ENCODE results near the gene OAS1. TPM values are rescaled to one million over a fixed set of nuclear protein-coding genes. Genes with fewer than 3 reads are reported as not detected.
"Not testable (repeated sequence)": the region's sequence is repeated elsewhere in the genome, so short reads cannot be mapped to it uniquely, and the experiment has no call there.

OAS1 gene
- total RNA-seq, 1 donor from 2014 or later = 132 TPM

GRCh38 chr12:112916270-112916669, 9.5 kb downstream of the OAS1 start:
- Mint-ChIP-seq H3K4me1 (ENCODE audit: low read depth, unreplicated experiment) (peaks cover 3% of the 10 kb centered on the region), H3K9me3 (ENCODE audit: unreplicated experiment) (peaks cover 21% of the 10 kb centered on the region), H3K27ac (ENCODE audit: unreplicated experiment) (no peak overlapping the region), H3K27me3 (ENCODE audit: low read depth, unreplicated experiment) (peaks cover 3% of the 10 kb centered on the region), H3K36me3 (ENCODE audit: low read depth, unreplicated experiment) (peaks cover 77% of the 10 kb centered on the region), H3K4me3 (ENCODE audit: unreplicated experiment) (no peak overlapping the region)
- Histone ChIP-seq H3K4me3 (ENCODE audit: insufficient read depth, low read depth, low read length) (no peak overlapping the region), H2AFZ (ENCODE audit: low read depth, low read length) (no peak overlapping the region), H3K4me2 (ENCODE audit: low read length) (no peak overlapping the region), H3K9ac (ENCODE audit: low read length) (no peak overlapping the region), H4K20me1 (ENCODE audit: insufficient read depth, low read length) (no peaks in the 10 kb centered on the region), H3K27ac (ENCODE audit: low read depth, low read length) (no peak overlapping the region), H3K9me3 (ENCODE audit: insufficient read depth, low read depth, low read length) (no peaks in the 10 kb centered on the region), H3K27me3 (ENCODE audit: insufficient read depth, low read length) (peaks cover 5% of the 10 kb centered on the region), H3K36me3 (ENCODE audit: insufficient read depth, low read length) (no peaks in the 10 kb centered on the region), H3K79me2 (ENCODE audit: insufficient read depth, low read length) (no peaks in the 10 kb centered on the region), H3K4me1 (ENCODE audit: insufficient read depth, low read length) (no peaks in the 10 kb centered on the region)
- TF ChIP-seq EZH2 (IDR thresholded peaks at IDR 0.05; ENCODE audit: insufficient read depth, low read length) = no peak
- TF ChIP-seq, protein P1, sequence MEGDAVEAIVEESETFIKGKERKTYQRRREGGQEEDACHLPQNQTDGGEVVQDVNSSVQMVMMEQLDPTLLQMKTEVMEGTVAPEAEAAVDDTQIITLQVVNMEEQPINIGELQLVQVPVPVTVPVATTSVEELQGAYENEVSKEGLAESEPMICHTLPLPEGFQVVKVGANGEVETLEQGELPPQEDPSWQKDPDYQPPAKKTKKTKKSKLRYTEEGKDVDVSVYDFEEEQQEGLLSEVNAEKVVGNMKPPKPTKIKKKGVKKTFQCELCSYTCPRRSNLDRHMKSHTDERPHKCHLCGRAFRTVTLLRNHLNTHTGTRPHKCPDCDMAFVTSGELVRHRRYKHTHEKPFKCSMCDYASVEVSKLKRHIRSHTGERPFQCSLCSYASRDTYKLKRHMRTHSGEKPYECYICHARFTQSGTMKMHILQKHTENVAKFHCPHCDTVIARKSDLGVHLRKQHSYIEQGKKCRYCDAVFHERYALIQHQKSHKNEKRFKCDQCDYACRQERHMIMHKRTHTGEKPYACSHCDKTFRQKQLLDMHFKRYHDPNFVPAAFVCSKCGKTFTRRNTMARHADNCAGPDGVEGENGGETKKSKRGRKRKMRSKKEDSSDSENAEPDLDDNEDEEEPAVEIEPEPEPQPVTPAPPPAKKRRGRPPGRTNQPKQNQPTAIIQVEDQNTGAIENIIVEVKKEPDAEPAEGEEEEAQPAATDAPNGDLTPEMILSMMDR (IDR thresholded peaks at IDR 0.05; ENCODE audit: insufficient read depth, low read depth, low read length) = no peak
- FAIRE-seq = no peak
- no peak for DNase-seq (ENCODE audit: low read depth)

GRCh38 chr12:112919121-112919520, 12.4 kb downstream of the OAS1 start:
- H3K79me2 ChIP-seq (ENCODE audit: insufficient read depth, low read length) = no peaks in the 10 kb centered on the region
- H3K4me3 Mint-ChIP-seq (ENCODE audit: unreplicated experiment) = no peak overlapping the region
- TF ChIP-seq EZH2 (IDR thresholded peaks at IDR 0.05; ENCODE audit: insufficient read depth, low read length) = no peak
- TF ChIP-seq, protein P1 (IDR thresholded peaks at IDR 0.05; ENCODE audit: insufficient read depth, low read depth, low read length) = no peak
- no peak overlapping the region for H3K27ac Mint-ChIP-seq (ENCODE audit: unreplicated experiment)
- H3K36me3 ChIP-seq (ENCODE audit: insufficient read depth, low read length) = no peaks in the 10 kb centered on the region
- H3K27me3 Mint-ChIP-seq (ENCODE audit: low read depth, unreplicated experiment) = peaks cover 5% of the 10 kb centered on the region
- DNase-seq (ENCODE audit: low read depth) = no peak
- no peak overlapping the region for H3K27ac ChIP-seq (ENCODE audit: low read depth, low read length)
- no peaks in the 10 kb centered on the region for H4K20me1 ChIP-seq (ENCODE audit: insufficient read depth, low read length)
- H3K9ac ChIP-seq (ENCODE audit: low read length) = no peak overlapping the region
- H3K4me1 ChIP-seq (ENCODE audit: insufficient read depth, low read length) = no peaks in the 10 kb centered on the region
- no peak overlapping the region for H3K4me2 ChIP-seq (ENCODE audit: low read length)
- peaks cover 3% of the 10 kb centered on the region for H3K9me3 Mint-ChIP-seq (ENCODE audit: unreplicated experiment)
- FAIRE-seq = no peak
- H3K36me3 Mint-ChIP-seq (ENCODE audit: low read depth, unreplicated experiment) = peaks cover 62% of the 10 kb centered on the region
- no peak overlapping the region for H2AFZ ChIP-seq (ENCODE audit: low read depth, low read length)
- no peak overlapping the region for H3K4me3 ChIP-seq (ENCODE audit: insufficient read depth, low read depth, low read length)
- H3K4me1 Mint-ChIP-seq (ENCODE audit: low read depth, unreplicated experiment) = no peaks in the 10 kb centered on the region
- H3K27me3 ChIP-seq (ENCODE audit: insufficient read depth, low read length) = peaks cover 8% of the 10 kb centered on the region
- H3K9me3 ChIP-seq (ENCODE audit: insufficient read depth, low read depth, low read length) = no peaks in the 10 kb centered on the region

- H3K27ac Mint-ChIP-seq (ENCODE audit: unreplicated experiment) = no peak overlapping the region
- H3K4me3 ChIP-seq (ENCODE audit: insufficient read depth, low read depth, low read length) = no peak overlapping the region
- H3K27ac ChIP-seq (ENCODE audit: low read depth, low read length) = no peak overlapping the region
Measured at GRCh38 chr12:112924986-112925385, 18.2 kb downstream of the OAS1 start.

GRCh38 chr12:112926416-112927033, 19.8 kb downstream of the OAS1 start:
- H3K4me1 ChIP-seq (ENCODE audit: insufficient read depth, low read length); H3K4me3 Mint-ChIP-seq (ENCODE audit: unreplicated experiment); H3K9me3 ChIP-seq (ENCODE audit: insufficient read depth, low read depth, low read length); H3K27me3 ChIP-seq (ENCODE audit: insufficient read depth, low read length); H3K4me3 ChIP-seq (ENCODE audit: insufficient read depth, low read depth, low read length); H3K36me3 Mint-ChIP-seq (ENCODE audit: low read depth, unreplicated experiment); H3K27ac ChIP-seq (ENCODE audit: low read depth, low read length); H3K4me2 ChIP-seq (ENCODE audit: low read length); H3K4me1 Mint-ChIP-seq (ENCODE audit: low read depth, unreplicated experiment); H3K9ac ChIP-seq (ENCODE audit: low read length); DNase-seq (ENCODE audit: low read depth); H3K27ac Mint-ChIP-seq (ENCODE audit: unreplicated experiment); H3K36me3 ChIP-seq (ENCODE audit: insufficient read depth, low read length); H3K9me3 Mint-ChIP-seq (ENCODE audit: unreplicated experiment); FAIRE-seq; H2AFZ ChIP-seq (ENCODE audit: low read depth, low read length); H3K79me2 ChIP-seq (ENCODE audit: insufficient read depth, low read length); H4K20me1 ChIP-seq (ENCODE audit: insufficient read depth, low read length): not testable (repeated sequence)
- H3K27me3 Mint-ChIP-seq (ENCODE audit: low read depth, unreplicated experiment) = peaks cover 13% of the 10 kb centered on the region

More at GRCh38 chr12:112924986-112925385, 18.2 kb downstream of the OAS1 start:
- H3K27me3 ChIP-seq (ENCODE audit: insufficient read depth, low read length) = peaks cover 12% of the 10 kb centered on the region
- no peaks in the 10 kb centered on the region for H3K36me3 ChIP-seq (ENCODE audit: insufficient read depth, low read length)
- DNase-seq (ENCODE audit: low read depth) (no peak), FAIRE-seq (no peak)
- H3K4me2 ChIP-seq (ENCODE audit: low read length) = no peak overlapping the region
- H4K20me1 ChIP-seq (ENCODE audit: insufficient read depth, low read length) = no peaks in the 10 kb centered on the region
- Mint-ChIP-seq H3K4me1 (ENCODE audit: low read depth, unreplicated experiment) (peaks cover 3% of the 10 kb centered on the region), H3K4me3 (ENCODE audit: unreplicated experiment) (no peak overlapping the region), H3K36me3 (ENCODE audit: low read depth, unreplicated experiment) (peaks cover 19% of the 10 kb centered on the region), H3K27me3 (ENCODE audit: low read depth, unreplicated experiment) (peaks cover 12% of the 10 kb centered on the region), H3K9me3 (ENCODE audit: unreplicated experiment) (peaks cover 6% of the 10 kb centered on the region)
- no peak overlapping the region for H2AFZ ChIP-seq (ENCODE audit: low read depth, low read length)
- no peak overlapping the region for H3K9ac ChIP-seq (ENCODE audit: low read length)
- no peaks in the 10 kb centered on the region for H3K79me2 ChIP-seq (ENCODE audit: insufficient read depth, low read length)
- H3K9me3 ChIP-seq (ENCODE audit: insufficient read depth, low read depth, low read length) = no peaks in the 10 kb centered on the region
- no peaks in the 10 kb centered on the region for H3K4me1 ChIP-seq (ENCODE audit: insufficient read depth, low read length)
- TF ChIP-seq, protein P1 (IDR thresholded peaks at IDR 0.05; ENCODE audit: insufficient read depth, low read depth, low read length) = no peak
- TF ChIP-seq EZH2 (IDR thresholded peaks at IDR 0.05; ENCODE audit: insufficient read depth, low read length) = no peak
